K562 (cell line): ENCODE data around the gene HRAS. TPM values are rescaled to one million over a fixed set of nuclear protein-coding genes. Genes with fewer than 3 reads are reported as not detected.

ENCODE experiments used
- MAFG ChIP-seq: fragments of 450-650 bp; conservative IDR thresholded peaks from 2 replicates; pipeline ENCODE4 v1.6.1; 2016; ENCODE audit warnings: missing genetic modification characterization, missing compliant biosample characterization
- MAZ ChIP-seq, 2 experiments: fragments of 450-650 bp in 1 of 2; sonication (generic) in 1 of 2; formaldehyde crosslinking; IDR thresholded peaks in 1 of 2; conservative IDR thresholded peaks in 1 of 2; 2 replicates each; pipeline versions ENCODE4 v1.4.0 to v1.5.0; 2020; ENCODE audit warnings: mild to moderate bottlenecking in 1 of 2, missing genetic modification reagents in 1 of 2
- ZNF133 ChIP-seq: fragments of 250-450 bp; sonication (Bioruptor Pico); IDR thresholded peaks from 2 replicates; pipeline ENCODE4 v1.4.0; 2020; ENCODE audit warnings: mild to moderate bottlenecking
- ZNF143 ChIP-seq: sonication (generic); formaldehyde crosslinking; IDR thresholded peaks from 2 replicates; pipeline ENCODE4 v1.9.0; 2022; ENCODE audit warnings: mild to moderate bottlenecking, missing genetic modification reagents
- polyA plus RNA-seq, 8 experiments: library from polyadenylated mRNA; depleted of rRNA in 4 of 8; stranded (reverse) in 5 of 8; unstranded in 3 of 8; fragments of >200 nt; fragmentation: Nextera tagmentation in 2 of 8; fragmentation: Illumina TruSeq in 1 of 8; extraction: Ambion mirVana in 2 of 8; extraction: Trizol in 1 of 8; gene quantifications; 2 replicates each; pipeline versions ENCODE4 v1.2.1 to v1.2.3, GENCODE V29; 2011 to 2014; ENCODE audit warnings: inconsistent platforms in 1 of 8, missing spikeins in 1 of 8
- total RNA-seq, 7 experiments: library from RNA; depleted of rRNA in 6 of 7; stranded (reverse); fragments of >200 nt in 6 of 7; fragmentation: Illumina TruSeq in 2 of 7; extraction: Trizol in 2 of 7; gene quantifications; 2 replicates each; pipeline versions ENCODE4 v1.2.1 to v1.2.3, GENCODE V29; 2011 to 2021; ENCODE audit warnings: low replicate concordance in 1 of 7
- TF ChIP-seq, protein P1 (sequence below), 2 experiments: fragments of 450-650 bp in 1 of 2; IDR thresholded peaks; 2 replicates each; pipeline ENCODE4 v1.6.1; 2011 to 2017; ENCODE audit warnings: low read depth in 2 of 2, antibody characterized with exemption in 1 of 2, borderline replicate concordance in 1 of 2, low read length in 1 of 2, mild to moderate bottlenecking in 1 of 2, mixed read lengths in 1 of 2; ENCODE audit not compliant: control insufficient read depth in 1 of 2
- TF ChIP-seq, protein P2 (sequence below): fragments of 250-450 bp; sonication (Bioruptor Pico); IDR thresholded peaks from 2 replicates; pipeline ENCODE4 v1.9.0; 2021; ENCODE audit warnings: mild to moderate bottlenecking, inconsistent platforms
- TF ChIP-seq, protein P3 (sequence below), 2 experiments: fragments of 450-650 bp; formaldehyde crosslinking in 1 of 2; IDR thresholded peaks; 2 replicates each; pipeline versions ENCODE4 v1.4.0 to v1.6.1; 2014 to 2020; ENCODE audit warnings: mild to moderate bottlenecking in 2 of 2, borderline replicate concordance in 1 of 2, low read depth in 1 of 2
- TF ChIP-seq, protein P4 (sequence below): fragments of 200-800 bp; sonication (Bioruptor generic); IDR thresholded peaks from 2 replicates; pipeline ENCODE4 v1.6.1; 2017; ENCODE audit warnings: missing genetic modification characterization, missing compliant biosample characterization

HRAS gene
- total and polyA plus RNA-seq, 9 of the 15 experiments (the other 6 are each of a cell fraction or from before 2014, with no cell fraction given): 2.8 to 73.5 (median 29.6) TPM

DNA sequence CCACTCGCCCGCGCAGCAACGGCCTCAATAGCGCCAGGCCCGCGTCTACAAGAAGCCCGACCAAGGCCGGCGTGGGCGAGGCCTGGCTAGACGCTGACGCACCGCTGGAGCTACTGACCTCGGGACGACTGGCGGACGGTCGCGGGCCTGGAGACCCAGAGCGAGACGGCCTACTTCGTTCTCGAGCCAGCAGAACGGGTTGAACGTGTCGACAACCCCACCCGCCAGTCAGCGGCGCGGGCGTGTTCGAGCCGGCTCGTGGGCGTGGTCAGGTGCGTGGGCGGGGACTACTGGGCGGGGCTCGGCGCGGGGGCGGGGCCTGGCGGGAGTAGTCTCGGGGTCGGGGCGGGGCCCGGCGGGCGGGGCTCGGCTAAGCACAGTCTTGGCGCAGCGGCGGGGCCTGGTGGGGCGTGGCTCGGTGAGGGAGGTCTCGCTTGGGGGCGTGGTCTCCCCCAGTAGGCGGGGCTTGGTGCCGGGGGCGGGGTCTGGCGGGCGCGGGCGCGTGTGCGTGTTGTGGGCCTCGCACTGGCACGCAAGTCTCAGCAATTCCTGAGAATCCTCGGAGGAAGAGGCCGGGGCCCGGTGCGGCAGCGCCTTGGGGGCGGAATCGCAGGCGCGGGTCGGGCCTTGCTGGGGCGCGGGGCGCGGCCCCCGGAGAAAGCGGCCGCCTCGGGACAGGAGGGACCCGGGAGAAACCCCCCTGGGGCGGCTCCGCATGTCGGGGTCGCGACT is 28.2 kb downstream of the HRAS start, which contains the start of gene RNH1 (continued):
- TF ChIP-seq, protein P1, sequence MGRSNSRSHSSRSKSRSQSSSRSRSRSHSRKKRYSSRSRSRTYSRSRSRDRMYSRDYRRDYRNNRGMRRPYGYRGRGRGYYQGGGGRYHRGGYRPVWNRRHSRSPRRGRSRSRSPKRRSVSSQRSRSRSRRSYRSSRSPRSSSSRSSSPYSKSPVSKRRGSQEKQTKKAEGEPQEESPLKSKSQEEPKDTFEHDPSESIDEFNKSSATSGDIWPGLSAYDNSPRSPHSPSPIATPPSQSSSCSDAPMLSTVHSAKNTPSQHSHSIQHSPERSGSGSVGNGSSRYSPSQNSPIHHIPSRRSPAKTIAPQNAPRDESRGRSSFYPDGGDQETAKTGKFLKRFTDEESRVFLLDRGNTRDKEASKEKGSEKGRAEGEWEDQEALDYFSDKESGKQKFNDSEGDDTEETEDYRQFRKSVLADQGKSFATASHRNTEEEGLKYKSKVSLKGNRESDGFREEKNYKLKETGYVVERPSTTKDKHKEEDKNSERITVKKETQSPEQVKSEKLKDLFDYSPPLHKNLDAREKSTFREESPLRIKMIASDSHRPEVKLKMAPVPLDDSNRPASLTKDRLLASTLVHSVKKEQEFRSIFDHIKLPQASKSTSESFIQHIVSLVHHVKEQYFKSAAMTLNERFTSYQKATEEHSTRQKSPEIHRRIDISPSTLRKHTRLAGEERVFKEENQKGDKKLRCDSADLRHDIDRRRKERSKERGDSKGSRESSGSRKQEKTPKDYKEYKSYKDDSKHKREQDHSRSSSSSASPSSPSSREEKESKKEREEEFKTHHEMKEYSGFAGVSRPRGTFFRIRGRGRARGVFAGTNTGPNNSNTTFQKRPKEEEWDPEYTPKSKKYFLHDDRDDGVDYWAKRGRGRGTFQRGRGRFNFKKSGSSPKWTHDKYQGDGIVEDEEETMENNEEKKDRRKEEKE (IDR thresholded peaks at IDR 0.05; ENCODE audit: borderline replicate concordance in 1 of 2, control insufficient read depth in 1 of 2, low read depth in 2 of 2, low read length in 1 of 2): no peak
- TF ChIP-seq, protein P2, sequence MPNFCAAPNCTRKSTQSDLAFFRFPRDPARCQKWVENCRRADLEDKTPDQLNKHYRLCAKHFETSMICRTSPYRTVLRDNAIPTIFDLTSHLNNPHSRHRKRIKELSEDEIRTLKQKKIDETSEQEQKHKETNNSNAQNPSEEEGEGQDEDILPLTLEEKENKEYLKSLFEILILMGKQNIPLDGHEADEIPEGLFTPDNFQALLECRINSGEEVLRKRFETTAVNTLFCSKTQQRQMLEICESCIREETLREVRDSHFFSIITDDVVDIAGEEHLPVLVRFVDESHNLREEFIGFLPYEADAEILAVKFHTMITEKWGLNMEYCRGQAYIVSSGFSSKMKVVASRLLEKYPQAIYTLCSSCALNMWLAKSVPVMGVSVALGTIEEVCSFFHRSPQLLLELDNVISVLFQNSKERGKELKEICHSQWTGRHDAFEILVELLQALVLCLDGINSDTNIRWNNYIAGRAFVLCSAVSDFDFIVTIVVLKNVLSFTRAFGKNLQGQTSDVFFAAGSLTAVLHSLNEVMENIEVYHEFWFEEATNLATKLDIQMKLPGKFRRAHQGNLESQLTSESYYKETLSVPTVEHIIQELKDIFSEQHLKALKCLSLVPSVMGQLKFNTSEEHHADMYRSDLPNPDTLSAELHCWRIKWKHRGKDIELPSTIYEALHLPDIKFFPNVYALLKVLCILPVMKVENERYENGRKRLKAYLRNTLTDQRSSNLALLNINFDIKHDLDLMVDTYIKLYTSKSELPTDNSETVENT (CRISPR knock-in tag): 0 out of 2 replicates have a peak, but pooled peaks have one; percentile 28
- TF ChIP-seq ZNF143 (CRISPR knock-in tag): no peak
- TF ChIP-seq, protein P3, sequence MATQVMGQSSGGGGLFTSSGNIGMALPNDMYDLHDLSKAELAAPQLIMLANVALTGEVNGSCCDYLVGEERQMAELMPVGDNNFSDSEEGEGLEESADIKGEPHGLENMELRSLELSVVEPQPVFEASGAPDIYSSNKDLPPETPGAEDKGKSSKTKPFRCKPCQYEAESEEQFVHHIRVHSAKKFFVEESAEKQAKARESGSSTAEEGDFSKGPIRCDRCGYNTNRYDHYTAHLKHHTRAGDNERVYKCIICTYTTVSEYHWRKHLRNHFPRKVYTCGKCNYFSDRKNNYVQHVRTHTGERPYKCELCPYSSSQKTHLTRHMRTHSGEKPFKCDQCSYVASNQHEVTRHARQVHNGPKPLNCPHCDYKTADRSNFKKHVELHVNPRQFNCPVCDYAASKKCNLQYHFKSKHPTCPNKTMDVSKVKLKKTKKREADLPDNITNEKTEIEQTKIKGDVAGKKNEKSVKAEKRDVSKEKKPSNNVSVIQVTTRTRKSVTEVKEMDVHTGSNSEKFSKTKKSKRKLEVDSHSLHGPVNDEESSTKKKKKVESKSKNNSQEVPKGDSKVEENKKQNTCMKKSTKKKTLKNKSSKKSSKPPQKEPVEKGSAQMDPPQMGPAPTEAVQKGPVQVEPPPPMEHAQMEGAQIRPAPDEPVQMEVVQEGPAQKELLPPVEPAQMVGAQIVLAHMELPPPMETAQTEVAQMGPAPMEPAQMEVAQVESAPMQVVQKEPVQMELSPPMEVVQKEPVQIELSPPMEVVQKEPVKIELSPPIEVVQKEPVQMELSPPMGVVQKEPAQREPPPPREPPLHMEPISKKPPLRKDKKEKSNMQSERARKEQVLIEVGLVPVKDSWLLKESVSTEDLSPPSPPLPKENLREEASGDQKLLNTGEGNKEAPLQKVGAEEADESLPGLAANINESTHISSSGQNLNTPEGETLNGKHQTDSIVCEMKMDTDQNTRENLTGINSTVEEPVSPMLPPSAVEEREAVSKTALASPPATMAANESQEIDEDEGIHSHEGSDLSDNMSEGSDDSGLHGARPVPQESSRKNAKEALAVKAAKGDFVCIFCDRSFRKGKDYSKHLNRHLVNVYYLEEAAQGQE (IDR thresholded peaks at IDR 0.05; ENCODE audit: borderline replicate concordance): no peak
- TF ChIP-seq, protein P3 (CRISPR knock-in tag; IDR thresholded peaks at IDR 0.05; ENCODE audit: low read depth): peak; percentile 72; the same call in 1 of the 2 replicates
- 0 out of 2 replicates have a peak, but pooled peaks have one; percentile 50 for TF ChIP-seq ZNF133 (CRISPR knock-in tag)
- no peak for TF ChIP-seq MAFG (tag)
- TF ChIP-seq MAZ (CRISPR knock-in tag; conservative IDR thresholded peaks at IDR 0.05 in 1 of 2, IDR thresholded peaks at IDR 0.05 in 1 of 2): peak in 1 of 2 experiments; percentile 88; a peak in 2 of 4 replicates
- TF ChIP-seq, protein P4, sequence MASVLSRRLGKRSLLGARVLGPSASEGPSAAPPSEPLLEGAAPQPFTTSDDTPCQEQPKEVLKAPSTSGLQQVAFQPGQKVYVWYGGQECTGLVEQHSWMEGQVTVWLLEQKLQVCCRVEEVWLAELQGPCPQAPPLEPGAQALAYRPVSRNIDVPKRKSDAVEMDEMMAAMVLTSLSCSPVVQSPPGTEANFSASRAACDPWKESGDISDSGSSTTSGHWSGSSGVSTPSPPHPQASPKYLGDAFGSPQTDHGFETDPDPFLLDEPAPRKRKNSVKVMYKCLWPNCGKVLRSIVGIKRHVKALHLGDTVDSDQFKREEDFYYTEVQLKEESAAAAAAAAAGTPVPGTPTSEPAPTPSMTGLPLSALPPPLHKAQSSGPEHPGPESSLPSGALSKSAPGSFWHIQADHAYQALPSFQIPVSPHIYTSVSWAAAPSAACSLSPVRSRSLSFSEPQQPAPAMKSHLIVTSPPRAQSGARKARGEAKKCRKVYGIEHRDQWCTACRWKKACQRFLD (CRISPR knock-in tag): peak; percentile 17
